ENCODE data around the gene LIF.

- TF ChIP-seq, protein P1, sequence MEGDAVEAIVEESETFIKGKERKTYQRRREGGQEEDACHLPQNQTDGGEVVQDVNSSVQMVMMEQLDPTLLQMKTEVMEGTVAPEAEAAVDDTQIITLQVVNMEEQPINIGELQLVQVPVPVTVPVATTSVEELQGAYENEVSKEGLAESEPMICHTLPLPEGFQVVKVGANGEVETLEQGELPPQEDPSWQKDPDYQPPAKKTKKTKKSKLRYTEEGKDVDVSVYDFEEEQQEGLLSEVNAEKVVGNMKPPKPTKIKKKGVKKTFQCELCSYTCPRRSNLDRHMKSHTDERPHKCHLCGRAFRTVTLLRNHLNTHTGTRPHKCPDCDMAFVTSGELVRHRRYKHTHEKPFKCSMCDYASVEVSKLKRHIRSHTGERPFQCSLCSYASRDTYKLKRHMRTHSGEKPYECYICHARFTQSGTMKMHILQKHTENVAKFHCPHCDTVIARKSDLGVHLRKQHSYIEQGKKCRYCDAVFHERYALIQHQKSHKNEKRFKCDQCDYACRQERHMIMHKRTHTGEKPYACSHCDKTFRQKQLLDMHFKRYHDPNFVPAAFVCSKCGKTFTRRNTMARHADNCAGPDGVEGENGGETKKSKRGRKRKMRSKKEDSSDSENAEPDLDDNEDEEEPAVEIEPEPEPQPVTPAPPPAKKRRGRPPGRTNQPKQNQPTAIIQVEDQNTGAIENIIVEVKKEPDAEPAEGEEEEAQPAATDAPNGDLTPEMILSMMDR (IDR thresholded peaks at IDR 0.05), result no peak
- no peak for TF ChIP-seq SIN3A (IDR thresholded peaks at IDR 0.05; ENCODE audit: borderline replicate concordance, insufficient read depth, low read depth, low read length)
- TF ChIP-seq REST (IDR thresholded peaks at IDR 0.05; ENCODE audit: insufficient read depth in 1 of 2, low read depth in 2 of 2, low read length in 1 of 2), result no peak
- no peak for TF ChIP-seq POLR2AphosphoS5 (IDR thresholded peaks at IDR 0.05; ENCODE audit: low read depth, low read length)
Observed at GRCh38 chr22:30223303-30223702, 23.3 kb downstream of the LIF start.

Measured in Panc1 (cell line).